ENCODE data around the gene TACC2.
"Not testable (repeated sequence)": the region's sequence is repeated elsewhere in the genome, so short reads cannot be mapped to it uniquely, and the experiment has no call there.

Gene TACC2, protein sequence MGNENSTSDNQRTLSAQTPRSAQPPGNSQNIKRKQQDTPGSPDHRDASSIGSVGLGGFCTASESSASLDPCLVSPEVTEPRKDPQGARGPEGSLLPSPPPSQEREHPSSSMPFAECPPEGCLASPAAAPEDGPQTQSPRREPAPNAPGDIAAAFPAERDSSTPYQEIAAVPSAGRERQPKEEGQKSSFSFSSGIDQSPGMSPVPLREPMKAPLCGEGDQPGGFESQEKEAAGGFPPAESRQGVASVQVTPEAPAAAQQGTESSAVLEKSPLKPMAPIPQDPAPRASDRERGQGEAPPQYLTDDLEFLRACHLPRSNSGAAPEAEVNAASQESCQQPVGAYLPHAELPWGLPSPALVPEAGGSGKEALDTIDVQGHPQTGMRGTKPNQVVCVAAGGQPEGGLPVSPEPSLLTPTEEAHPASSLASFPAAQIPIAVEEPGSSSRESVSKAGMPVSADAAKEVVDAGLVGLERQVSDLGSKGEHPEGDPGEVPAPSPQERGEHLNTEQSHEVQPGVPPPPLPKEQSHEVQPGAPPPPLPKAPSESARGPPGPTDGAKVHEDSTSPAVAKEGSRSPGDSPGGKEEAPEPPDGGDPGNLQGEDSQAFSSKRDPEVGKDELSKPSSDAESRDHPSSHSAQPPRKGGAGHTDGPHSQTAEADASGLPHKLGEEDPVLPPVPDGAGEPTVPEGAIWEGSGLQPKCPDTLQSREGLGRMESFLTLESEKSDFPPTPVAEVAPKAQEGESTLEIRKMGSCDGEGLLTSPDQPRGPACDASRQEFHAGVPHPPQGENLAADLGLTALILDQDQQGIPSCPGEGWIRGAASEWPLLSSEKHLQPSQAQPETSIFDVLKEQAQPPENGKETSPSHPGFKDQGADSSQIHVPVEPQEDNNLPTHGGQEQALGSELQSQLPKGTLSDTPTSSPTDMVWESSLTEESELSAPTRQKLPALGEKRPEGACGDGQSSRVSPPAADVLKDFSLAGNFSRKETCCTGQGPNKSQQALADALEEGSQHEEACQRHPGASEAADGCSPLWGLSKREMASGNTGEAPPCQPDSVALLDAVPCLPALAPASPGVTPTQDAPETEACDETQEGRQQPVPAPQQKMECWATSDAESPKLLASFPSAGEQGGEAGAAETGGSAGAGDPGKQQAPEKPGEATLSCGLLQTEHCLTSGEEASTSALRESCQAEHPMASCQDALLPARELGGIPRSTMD (N-terminal part only)

GRCh38 chr10:121988361-121989324, at the start of gene TACC2:
TACC2 (plus strand) TSS chr10:121989163; CDS start chr10:122021982, 32,819 bp downstream.
- DNase-seq, result no peak

DNA sequence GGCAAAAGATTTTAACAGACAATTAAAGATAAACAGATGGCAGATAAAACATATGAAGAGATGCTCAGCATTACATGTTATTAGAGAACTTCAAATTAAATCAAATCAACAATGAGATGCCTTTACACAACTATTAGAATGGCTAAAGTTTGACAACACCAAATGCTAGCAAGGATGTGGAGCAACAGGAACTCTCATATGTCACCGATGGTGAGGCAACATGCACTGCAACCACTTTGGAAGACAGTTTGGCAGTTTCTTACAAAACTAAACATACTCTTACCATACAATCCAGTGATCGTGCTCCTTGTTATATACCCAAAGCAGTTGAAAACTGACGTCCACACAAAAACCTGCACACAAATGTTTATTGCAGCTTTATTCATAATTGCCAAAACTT, 47.4 kb upstream of the TACC2 start:
- no peak for DNase-seq

GRCh38 chr10:121942749-121943416, 46.1 kb upstream of the TACC2 start:
- DNase-seq, result no peak

GRCh38 chr10:121947343-121948330, 41.3 kb upstream of the TACC2 start:
- DNase-seq, result no peak

GRCh38 chr10:121949049-121949448, 39.9 kb upstream of the TACC2 start:
- DNase-seq, result no peak

DNA sequence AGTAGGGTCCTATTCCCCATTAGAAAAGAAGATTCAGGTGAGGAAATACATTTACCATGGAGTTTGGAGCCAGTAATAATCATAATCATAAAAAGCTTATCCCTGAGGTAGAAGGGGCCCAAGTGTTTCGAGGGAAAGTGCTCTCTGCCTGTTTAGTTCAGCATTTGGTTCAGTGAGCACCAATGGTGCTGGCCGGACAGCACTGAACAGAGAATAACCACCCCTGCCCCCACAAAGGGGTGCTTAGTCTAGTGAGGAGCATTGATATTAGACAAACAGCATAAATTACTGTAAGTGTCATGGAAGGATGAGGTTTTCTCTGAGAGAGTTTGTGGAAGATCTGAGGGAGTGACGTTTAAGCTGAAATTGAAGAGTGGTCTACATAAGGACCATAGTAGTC, 39.5 kb upstream of the TACC2 start:
- DNase-seq, result no peak

DNA sequence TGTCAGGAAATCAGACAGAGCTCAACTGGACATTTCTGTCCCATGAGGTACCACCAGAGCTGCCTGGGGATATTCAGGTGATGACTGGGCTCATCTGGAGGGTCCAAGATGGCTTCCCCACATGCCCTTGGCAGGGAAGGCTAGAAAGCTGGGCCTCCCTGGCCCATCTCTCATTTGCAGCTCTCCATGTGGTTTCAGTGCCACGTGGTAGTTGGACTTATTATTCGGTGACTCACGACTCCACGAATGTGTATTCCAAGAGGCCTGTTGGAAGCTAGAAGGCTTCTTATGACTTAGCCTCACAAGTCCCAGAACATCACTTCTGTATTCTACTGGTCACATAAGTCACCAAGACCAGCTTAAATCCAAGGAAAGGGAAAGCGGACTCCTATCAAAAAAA, 36.7 kb upstream of the TACC2 start:
- DNase-seq, result no peak

- DNase-seq, result no peak
These were observed 32.6 kb upstream of the TACC2 start for GRCh38 chr10:121956111-121957061.

DNA sequence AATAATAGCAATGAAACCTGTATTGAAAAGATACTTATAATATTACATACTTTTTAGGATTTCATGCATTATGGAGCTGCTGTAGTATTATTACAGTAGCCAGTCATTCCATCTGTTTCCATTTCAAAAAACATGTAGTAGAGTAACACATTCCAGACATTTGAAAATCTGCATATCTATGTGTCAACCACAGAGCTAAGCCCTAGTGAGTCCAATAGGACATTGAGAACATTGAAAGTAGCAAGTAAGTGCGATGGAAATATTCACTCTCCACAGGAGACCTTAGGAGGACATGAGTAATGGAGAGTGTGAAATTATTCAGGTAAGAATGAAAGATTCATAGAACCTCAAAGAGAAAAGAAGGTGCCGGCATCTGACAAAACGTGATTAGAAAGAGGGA, 29.3 kb upstream of the TACC2 start:
- DNase-seq, result no peak

GRCh38 chr10:121961456-121961855, 27.5 kb upstream of the TACC2 start:
- DNase-seq, result no peak

DNA sequence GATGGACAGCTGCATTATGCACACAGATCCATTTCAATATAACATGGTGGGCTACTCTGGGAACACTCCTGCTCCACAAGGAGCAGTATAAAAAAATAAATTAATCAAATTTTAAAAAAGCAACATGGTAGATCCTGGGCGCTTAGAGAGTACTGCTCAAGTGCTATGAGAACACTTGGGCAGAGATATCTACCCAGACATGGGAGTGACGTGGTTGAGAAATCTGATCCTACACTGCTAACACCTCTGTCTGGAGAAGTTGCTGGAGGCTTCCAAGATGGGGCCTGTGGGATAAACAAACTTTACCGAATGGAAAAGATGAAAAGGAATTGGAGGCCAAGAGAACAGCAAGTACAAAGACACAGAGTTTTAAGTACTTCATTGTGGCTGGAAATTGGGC, 23.0 kb upstream of the TACC2 start:
- DNase-seq, result no peak

DNA sequence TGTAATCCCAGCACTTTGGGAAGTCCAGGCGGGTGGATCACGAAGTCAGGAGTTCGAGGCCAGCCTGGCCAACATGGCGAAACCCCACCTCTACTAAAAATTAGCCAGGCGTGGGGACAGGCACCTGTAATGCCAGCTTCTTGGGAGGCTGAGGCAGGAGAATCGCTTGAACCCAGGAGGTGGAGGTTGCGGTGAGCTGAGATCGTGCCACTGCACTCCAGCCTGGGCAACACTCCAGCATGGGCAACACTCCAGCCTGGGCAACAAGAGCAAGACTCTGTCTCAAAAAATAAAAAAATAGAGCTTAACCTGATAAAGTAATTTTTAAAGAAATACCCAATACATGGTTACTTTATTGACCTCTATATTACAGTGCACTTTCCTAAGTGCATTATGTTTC, 19.9 kb upstream of the TACC2 start:
- DNase-seq, result not testable (repeated sequence)

DNA sequence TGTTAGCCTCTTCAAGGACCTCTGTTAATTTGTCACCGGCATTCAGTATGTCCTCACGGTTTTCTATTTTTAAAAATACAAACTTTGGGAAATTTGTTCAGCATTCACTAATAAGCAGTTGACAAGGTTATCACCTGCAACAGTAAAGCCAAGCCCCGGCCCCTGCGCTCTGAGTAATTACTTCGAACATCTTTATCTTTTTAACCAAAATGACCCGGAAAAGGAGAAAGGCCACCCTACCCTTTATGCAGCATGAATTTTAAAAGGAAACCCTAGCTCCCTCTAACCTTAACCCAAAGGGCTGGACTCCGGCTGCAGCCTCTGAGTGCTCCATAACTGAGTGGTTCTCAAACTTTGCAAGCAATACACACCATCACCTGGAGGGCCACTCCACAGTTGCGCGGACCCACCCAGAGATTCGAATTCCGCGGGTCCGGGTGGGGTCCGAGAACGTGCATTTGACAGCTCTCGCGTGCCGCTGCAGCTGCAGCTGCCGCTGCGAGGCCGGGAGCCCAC, 14.9 kb upstream of the TACC2 start:
- peak in 1 of 2 donors; percentile 10 for DNase-seq

DNA sequence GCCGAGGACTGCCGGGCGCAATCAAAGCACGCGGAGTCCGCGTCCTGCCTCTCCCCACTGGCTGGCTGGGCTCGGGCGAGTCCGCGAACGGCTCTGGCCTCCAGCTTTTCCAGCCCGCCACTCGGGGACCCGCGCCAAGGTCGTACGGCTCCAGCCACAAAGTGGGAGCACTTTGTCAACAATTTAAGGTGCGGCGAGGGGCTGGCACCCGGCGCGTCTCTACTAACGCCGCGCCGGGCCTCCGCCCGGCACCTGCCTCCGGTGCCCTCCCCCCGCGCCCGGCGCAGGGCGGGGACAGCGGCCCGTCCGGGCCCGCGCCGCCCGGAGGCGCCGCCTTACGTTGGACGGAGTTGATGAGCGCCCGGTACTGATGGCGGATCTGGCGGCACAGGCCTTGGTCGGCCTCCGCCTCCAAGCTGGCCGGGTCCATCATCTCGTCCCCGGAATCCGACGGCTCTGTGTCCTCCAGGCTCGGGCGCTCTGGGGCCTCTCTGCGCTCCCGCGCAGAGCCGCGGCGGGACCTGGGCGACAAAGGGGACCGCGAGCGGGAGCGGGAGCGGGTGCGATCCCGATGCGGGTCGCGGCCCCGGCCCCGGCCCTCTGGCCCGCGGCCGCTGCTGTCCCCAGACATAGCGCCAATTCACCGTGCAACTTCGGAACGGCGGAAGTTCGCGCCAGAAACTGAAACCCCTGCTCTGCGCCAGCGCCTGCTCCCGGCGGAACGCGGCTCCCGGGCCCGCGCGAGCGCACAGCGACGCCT, 14.2 kb upstream of the TACC2 start, which contains the start of gene NSMCE4A:
Gene NSMCE4A, minus strand, starts transcription at position 683 of the 760 bp plus-strand sequence. Its CDS starts 52 bp downstream, at position 631.
- peak; percentile 64 to 67 for DNase-seq

DNA sequence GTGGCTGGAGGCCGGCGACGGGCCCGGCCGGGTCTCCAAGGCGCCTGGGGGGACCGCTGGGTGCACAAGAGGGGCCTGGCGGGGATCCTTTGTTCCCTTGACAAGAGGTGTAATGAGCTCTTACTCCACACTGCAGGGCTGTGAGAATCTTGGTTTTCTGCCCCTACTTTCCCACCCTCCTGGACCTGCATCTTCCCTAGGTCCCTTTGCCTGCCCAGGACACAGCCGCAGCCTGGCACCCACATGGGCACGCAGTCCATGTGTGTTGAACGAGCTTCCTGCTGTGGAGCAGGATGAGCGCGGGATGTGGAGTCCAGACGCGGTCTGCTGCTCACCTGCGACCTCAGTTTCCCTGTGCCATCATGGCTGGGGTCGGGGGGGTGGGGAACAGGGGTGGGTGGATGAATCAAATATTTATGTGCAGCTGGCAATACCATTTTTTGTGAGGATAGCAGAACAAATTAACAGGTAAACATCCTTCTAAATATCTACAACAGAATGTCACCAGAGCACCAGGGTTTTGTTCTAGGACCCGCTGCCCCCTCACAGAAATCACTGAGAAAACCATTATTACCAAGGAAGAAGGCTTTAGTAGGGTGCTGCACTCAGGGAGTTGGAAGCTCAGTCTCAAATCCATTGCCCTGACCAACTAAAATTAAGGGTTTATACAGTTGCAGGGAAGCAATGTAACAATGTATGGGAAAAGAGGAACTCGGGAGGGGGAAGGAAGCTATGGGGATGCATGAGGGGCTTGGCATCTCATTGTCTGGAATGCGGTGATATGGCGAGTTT, 13.5 kb upstream of the TACC2 start:
- DNase-seq, result no peak

DNA sequence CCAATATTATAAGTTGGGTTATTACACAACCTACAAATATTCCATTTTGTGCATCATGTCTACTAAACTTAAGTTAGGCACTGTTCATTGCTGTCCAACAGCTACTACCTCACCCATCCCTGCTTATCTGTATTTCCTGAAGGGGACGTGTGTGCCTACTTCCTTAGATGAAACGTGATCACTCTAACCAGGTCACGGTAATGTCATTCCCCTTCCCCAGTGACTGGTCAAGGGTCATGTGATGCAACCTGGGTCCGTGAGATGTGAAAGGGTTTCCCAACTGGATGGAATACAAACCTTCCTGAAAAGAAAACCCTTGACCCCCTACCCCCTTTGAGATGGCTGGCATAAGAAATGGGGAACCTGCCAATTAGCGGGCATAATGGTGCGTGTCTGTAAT, 12.4 kb upstream of the TACC2 start:
- DNase-seq, result no peak

- DNase-seq, result no peak
These were observed 10.5 kb upstream of the TACC2 start for GRCh38 chr10:121978511-121978910.
